Neuronal stem cell (in vitro differentiated cells): Measurements from ENCODE around the gene SCAND1.

ENCODE experiments used
- DNase-seq: peaks from one replicate; pipeline ENCODE4 v3.0.0-alpha.2; 2013; ENCODE audit warnings: low spot score
- H2AFZ ChIP-seq: one replicate; pipeline ENCODE4 v1.6.1; 2013; ENCODE audit warnings: mild to moderate bottlenecking, low read length, inconsistent platforms
- H2AK5ac ChIP-seq: 2 replicates; pipeline ENCODE4 v1.6.1; 2013; ENCODE audit warnings: low read depth, mild to moderate bottlenecking, inconsistent platforms, low read length, moderate library complexity, mixed read lengths
- H2BK120ac ChIP-seq: 2 replicates; pipeline ENCODE4 v1.6.1; 2013; ENCODE audit warnings: low read depth, mild to moderate bottlenecking, inconsistent platforms, low read length, moderate library complexity, mixed read lengths
- H2BK12ac ChIP-seq: one replicate; pipeline ENCODE4 v1.6.1; 2013; ENCODE audit warnings: low read length, inconsistent platforms
- H2BK15ac ChIP-seq: 2 replicates; pipeline ENCODE4 v1.6.1; 2013; ENCODE audit warnings: mild to moderate bottlenecking, low read length, inconsistent platforms, mixed read lengths
- H2BK5ac ChIP-seq: one replicate; pipeline ENCODE4 v1.6.1; 2013; ENCODE audit warnings: inconsistent platforms, mild to moderate bottlenecking, low read length, moderate library complexity
- H3K14ac ChIP-seq: one replicate; pipeline ENCODE4 v1.6.1; 2013; ENCODE audit warnings: low read length, inconsistent platforms
- H3K18ac ChIP-seq: 2 replicates; pipeline ENCODE4 v1.6.1; 2013; ENCODE audit warnings: low read length, inconsistent platforms
- H3K23ac ChIP-seq: 2 replicates; pipeline ENCODE4 v1.6.1; 2013; ENCODE audit warnings: low read depth, mild to moderate bottlenecking, mixed read lengths, low read length, inconsistent platforms; ENCODE audit not compliant: poor library complexity
- H3K27ac ChIP-seq: replicated peaks from 3 replicates; pipeline ENCODE4 v1.5.1; 2013; ENCODE audit warnings: low read length, inconsistent platforms
- H3K27me3 ChIP-seq, 3 experiments: 2 replicates each; pipeline ENCODE4 v1.6.1; 2013; ENCODE audit warnings: low read length in 3 of 3, mild to moderate bottlenecking in 2 of 3, inconsistent platforms in 1 of 3, low read depth in 1 of 3, mixed read lengths in 1 of 3, moderate library complexity in 1 of 3; ENCODE audit not compliant: control insufficient read depth in 3 of 3, insufficient read depth in 3 of 3
- H3K36me3 ChIP-seq, 2 donors: replicated peaks in 1 of 2; 2 replicates each; pipeline ENCODE4 v1.6.1; 2013; ENCODE audit warnings: low read length in 2 of 2; ENCODE audit not compliant: control insufficient read depth in 2 of 2, insufficient read depth in 2 of 2
- H3K4ac ChIP-seq: 2 replicates; pipeline ENCODE4 v1.6.1; 2013; ENCODE audit warnings: inconsistent platforms, mild to moderate bottlenecking, low read length, moderate library complexity
- H3K4me1 ChIP-seq, 2 donors: 1 replicate in 1 of 2; 2 replicates in 1 of 2; pipeline ENCODE4 v1.6.1; 2013; ENCODE audit warnings: low read length in 2 of 2, low read depth in 1 of 2; ENCODE audit not compliant: control insufficient read depth in 2 of 2, insufficient read depth in 1 of 2
- H3K4me2 ChIP-seq: one replicate; pipeline ENCODE4 v1.6.1; 2013; ENCODE audit warnings: mild to moderate bottlenecking, low read length, inconsistent platforms; ENCODE audit not compliant: insufficient read depth, poor library complexity, severe bottlenecking
- H3K4me3 ChIP-seq, 2 donors: 2 replicates each; pipeline ENCODE4 v1.5.1; 2013; ENCODE audit warnings: low read length in 2 of 2, mild to moderate bottlenecking in 2 of 2, inconsistent platforms in 1 of 2, moderate library complexity in 1 of 2
- H3K79me1 ChIP-seq: one replicate; pipeline ENCODE4 v1.6.1; 2013; ENCODE audit warnings: low read depth, mild to moderate bottlenecking, inconsistent platforms, low read length, moderate library complexity
- H3K9ac ChIP-seq: one replicate; pipeline ENCODE4 v1.6.1; 2013; ENCODE audit warnings: mild to moderate bottlenecking, low read depth, low read length, inconsistent platforms; ENCODE audit not compliant: poor library complexity
- H3K9me3 ChIP-seq, 2 donors: replicated peaks in 1 of 2; 2 replicates each; pipeline versions ENCODE3 to v1.6.1; 2013; ENCODE audit warnings: low read length in 2 of 2, mild to moderate bottlenecking in 2 of 2, inconsistent platforms in 1 of 2, low read depth in 1 of 2, mixed read lengths in 1 of 2, moderate library complexity in 1 of 2; ENCODE audit not compliant: control insufficient read depth in 2 of 2, insufficient read depth in 1 of 2
- H4K8ac ChIP-seq: one replicate; pipeline ENCODE4 v1.6.1; 2013; ENCODE audit warnings: low read depth, mild to moderate bottlenecking, inconsistent platforms, low read length, moderate library complexity
- H4K91ac ChIP-seq: one replicate; pipeline ENCODE4 v1.6.1; 2013; ENCODE audit warnings: low read length, low read depth, mild to moderate bottlenecking, inconsistent platforms; ENCODE audit not compliant: poor library complexity
- WGBS, 2 donors: extraction: QIAGEN DNeasy Blood & Tissue Kit; methylation state at CpG; one replicate each; pipeline ENCODE4 v1.1.7; 2013; ENCODE audit warnings: missing lambda C conversion rate in 2 of 2, mixed read lengths in 1 of 2; ENCODE audit not compliant: insufficient read length in 2 of 2, insufficient replicate concordance in 1 of 2; ENCODE audit errors: extremely low coverage in 2 of 2; 5-methylcytosine and 5-hydroxymethylcytosine counted together

The SCAND1 gene

DNA sequence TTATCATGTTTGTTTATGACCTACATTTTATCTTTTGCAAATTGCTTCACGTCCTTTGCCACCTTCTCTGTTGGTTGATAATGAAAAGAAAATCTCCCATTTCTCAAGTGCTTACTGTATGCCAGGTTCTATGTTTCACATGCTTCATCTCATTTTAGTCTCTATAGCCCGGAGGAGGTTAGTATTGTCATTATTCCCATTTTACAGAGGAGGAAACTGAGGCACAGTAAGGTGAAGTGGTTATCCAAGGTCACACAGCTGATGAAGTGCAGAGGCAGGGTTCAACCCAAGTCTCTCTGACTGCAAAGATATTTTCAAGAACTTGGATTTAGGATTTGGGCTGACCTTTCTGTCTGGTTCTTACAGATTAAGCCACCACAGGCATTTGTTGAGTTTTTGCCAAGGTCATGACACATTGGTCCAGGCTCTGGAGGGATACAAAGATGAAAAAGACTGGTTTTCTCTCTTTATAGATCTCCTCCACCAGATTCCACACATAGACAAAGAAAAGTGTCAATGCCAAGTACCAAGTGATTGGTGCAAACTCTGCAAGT, 34.7 kb upstream of the SCAND1 start:
- Histone ChIP-seq H3K9ac (no peak overlapping the region), H3K4me3 (no peak overlapping the region), H4K8ac (no peak overlapping the region), H3K9me3 (no peaks in the 10 kb centered on the region), H3K14ac (no peak overlapping the region), H4K91ac (no peak overlapping the region), H3K79me1 (no peaks in the 10 kb centered on the region), H3K27ac (no peak overlapping the region), H2BK120ac (no peak overlapping the region), H3K4me1 (peaks cover 0 to 3% of the 10 kb centered on the region in 2 donors), H3K4me2 (no peak overlapping the region), H2AK5ac (no peak overlapping the region), H3K18ac (no peak overlapping the region), H3K36me3 (no peaks in the 10 kb centered on the region), H2BK12ac (no peak overlapping the region), H2AFZ (no peak overlapping the region), H2BK5ac (no peak overlapping the region), H3K4ac (no peak overlapping the region), H3K23ac (no peak overlapping the region), H3K27me3 (no peaks in the 10 kb centered on the region), H2BK15ac (no peak overlapping the region)
- no peak for DNase-seq
- WGBS, 2 donors = no CpG with 5 or more reads among the region's 2 CpGs

DNA sequence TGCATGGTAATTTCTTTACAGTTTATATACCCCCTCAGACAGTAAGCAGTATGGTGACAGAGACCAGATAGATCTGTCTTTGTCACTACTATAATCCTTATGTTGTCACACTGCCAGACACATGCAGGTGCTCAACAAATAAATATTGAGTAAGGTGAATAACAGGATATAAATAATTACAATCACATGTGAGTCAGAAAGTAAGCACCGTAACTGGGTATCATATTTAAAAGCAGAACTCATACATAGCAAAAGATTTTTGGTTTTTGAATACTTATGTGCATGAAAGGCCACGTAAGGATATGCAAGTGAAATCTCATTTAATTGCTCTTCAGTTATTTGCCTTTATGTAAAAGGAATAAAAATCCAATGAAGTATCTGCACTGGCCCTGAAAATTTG, 31.5 kb upstream of the SCAND1 start:
- DNase-seq = no peak
- WGBS, 2 donors = no CpG with 5 or more reads among the region's 2 CpGs
- Histone ChIP-seq H3K4me1 (no peaks in the 10 kb centered on the region), H2BK12ac (no peak overlapping the region), H3K14ac (no peak overlapping the region), H2BK120ac (no peak overlapping the region), H3K18ac (no peak overlapping the region), H2AFZ (no peak overlapping the region), H2BK15ac (no peak overlapping the region), H3K27me3 (peaks cover 0 to 2% (median 0%) of the 10 kb centered on the region in 3 experiments), H3K4ac (no peak overlapping the region), H2AK5ac (no peak overlapping the region), H3K27ac (no peak overlapping the region), H3K36me3 (no peaks in the 10 kb centered on the region), H3K23ac (no peak overlapping the region), H3K9me3 (no peaks in the 10 kb centered on the region), H2BK5ac (no peak overlapping the region), H3K4me2 (no peak overlapping the region), H3K4me3 (no peak overlapping the region), H3K79me1 (no peaks in the 10 kb centered on the region), H4K8ac (no peak overlapping the region), H3K9ac (no peak overlapping the region), H4K91ac (no peak overlapping the region)

- Histone ChIP-seq H3K4me2 (no peak overlapping the region), H3K27ac (no peak overlapping the region), H3K27me3 (peaks cover 0 to 12% (median 0%) of the 10 kb centered on the region in 3 experiments), H3K36me3 (no peaks in the 10 kb centered on the region), H2AFZ (peak overlapping the region; percentile 66), H2AK5ac (no peak overlapping the region), H3K23ac (no peak overlapping the region), H3K4me3 (no peak overlapping the region), H3K4me1 (no peaks in the 10 kb centered on the region), H2BK5ac (no peak overlapping the region), H3K4ac (no peak overlapping the region), H4K91ac (no peak overlapping the region), H3K9me3 (no peaks in the 10 kb centered on the region), H3K79me1 (no peaks in the 10 kb centered on the region), H2BK15ac (no peak overlapping the region), H2BK12ac (no peak overlapping the region), H3K14ac (no peak overlapping the region), H2BK120ac (no peak overlapping the region), H3K18ac (no peak overlapping the region), H4K8ac (no peak overlapping the region), H3K9ac (no peak overlapping the region)
- no CpG with 5 or more reads among the region's 6 CpGs for WGBS, 2 donors
- no peak for DNase-seq
Measured at GRCh38 chr20:35984382-35984781, 30.1 kb upstream of the SCAND1 start.

- no peak overlapping the region for H3K14ac ChIP-seq
- H3K27ac ChIP-seq = no peak overlapping the region
- H3K79me1 ChIP-seq = no peaks in the 10 kb centered on the region
- no peak overlapping the region for H3K4ac ChIP-seq
- H3K4me3 ChIP-seq = no peak overlapping the region
- H2BK120ac ChIP-seq = no peak overlapping the region
- H3K4me1 ChIP-seq = no peaks in the 10 kb centered on the region
- DNase-seq = no peak
- peaks cover 0 to 17% (median 0%) of the 10 kb centered on the region in 3 experiments for H3K27me3 ChIP-seq
- H4K91ac ChIP-seq = no peak overlapping the region
- no peak overlapping the region for H2AK5ac ChIP-seq
- no CpG with 5 or more reads among the region's 3 CpGs for WGBS, 2 donors
- no peak overlapping the region for H2BK12ac ChIP-seq
- no peaks in the 10 kb centered on the region for H3K36me3 ChIP-seq
- H4K8ac ChIP-seq = no peak overlapping the region
- no peak overlapping the region for H3K4me2 ChIP-seq
- H3K18ac ChIP-seq = no peak overlapping the region
- H2AFZ ChIP-seq = no peak overlapping the region
- no peak overlapping the region for H2BK5ac ChIP-seq
- H3K9ac ChIP-seq = no peak overlapping the region
- H3K23ac ChIP-seq = no peak overlapping the region
- H2BK15ac ChIP-seq = no peak overlapping the region
- no peaks in the 10 kb centered on the region for H3K9me3 ChIP-seq
Measured at GRCh38 chr20:35981969-35982368, 27.7 kb upstream of the SCAND1 start.
